PFSK-1 (cell line): Measurements from ENCODE around the gene TECTA.

Experiments
- FOXP2 ChIP-seq: optimal IDR thresholded peaks from 2 replicates; pipeline ENCODE3; 2011; ENCODE audit warnings: borderline replicate concordance, control low read depth, inconsistent platforms; ENCODE audit not compliant: insufficient read depth; ENCODE audit errors: extremely low read length, extremely low read depth
- POLR2AphosphoS5 ChIP-seq: IDR thresholded peaks from 2 replicates; pipeline ENCODE4 v1.6.1; 2012; ENCODE audit warnings: low read depth, mild to moderate bottlenecking, control low read depth, low read length, moderate library complexity
- REST ChIP-seq, 2 experiments: IDR thresholded peaks; 2 replicates each; pipeline versions ENCODE4 v1.6.1 to v1.8.0; 2011 to 2012; ENCODE audit warnings: low read depth in 2 of 2, low read length in 2 of 2, control low read depth in 1 of 2, inconsistent platforms in 1 of 2, mild to moderate bottlenecking in 1 of 2, moderate library complexity in 1 of 2; ENCODE audit not compliant: insufficient read depth in 1 of 2
- TAF1 ChIP-seq: IDR thresholded peaks from 2 replicates; pipeline ENCODE4 v1.6.1; 2012; ENCODE audit warnings: low read length, control low read depth, borderline replicate concordance; ENCODE audit not compliant: insufficient read depth

- TF ChIP-seq TAF1 (no peak), FOXP2 (no peak), REST (IDR thresholded peaks at IDR 0.05; ENCODE audit: insufficient read depth in 1 of 2, low read depth in 2 of 2, low read length in 2 of 2) (no peak), POLR2AphosphoS5 (no peak)
These were observed 1.2 kb upstream of the TECTA start for GRCh38 chr11:121099885-121100284.
